ENCODE results near the gene SOAT2.

- no peak for TF ChIP-seq CTCF (IDR thresholded peaks at IDR 0.05)
- TF ChIP-seq POLR2AphosphoS5 (IDR thresholded peaks at IDR 0.05) = no peak
- no peak for TF ChIP-seq POLR2A (IDR thresholded peaks at IDR 0.05)
These were observed 3.8 kb downstream of the SOAT2 start for GRCh38 chr12:53107122-53107521.
